SK-N-SH treated with all-trans-retinoic acid at 6 μM for 48 hours (cell line): ENCODE data around the gene MAB21L4.

ENCODE experiments used
- ATAC-seq: fragments of 200-7000 bp; cut with Tn5 transposase; 3 replicates; pipeline ENCODE4 v1.9.1; 2020; ENCODE audit warnings: mild to moderate bottlenecking, moderate library complexity
- ARNTL ChIP-seq: fragments of 450-650 bp; formaldehyde crosslinking; IDR thresholded peaks from 2 replicates; pipeline ENCODE4 v1.5.0; 2020; ENCODE audit warnings: low read depth, mild to moderate bottlenecking, moderate library complexity, borderline replicate concordance
- BACH2 ChIP-seq: fragments of 250-450 bp; sonication (Bioruptor Pico); IDR thresholded peaks from 2 replicates; pipeline ENCODE4 v1.9.0; 2021; ENCODE audit warnings: mild to moderate bottlenecking, borderline replicate concordance
- CSDC2 ChIP-seq: fragments of 250-450 bp; sonication (Bioruptor Pico); IDR thresholded peaks from 2 replicates; pipeline ENCODE4 v1.5.0; 2020; ENCODE audit warnings: mild to moderate bottlenecking, moderate library complexity
- ESRRG ChIP-seq: fragments of 250-450 bp; sonication (Bioruptor Pico); IDR thresholded peaks from 2 replicates; pipeline ENCODE4 v1.6.1; 2021; ENCODE audit warnings: mild to moderate bottlenecking
- GLIS3 ChIP-seq: fragments of 250-450 bp; sonication (Bioruptor Pico); IDR thresholded peaks from 2 replicates; pipeline ENCODE4 v1.5.0; 2020; ENCODE audit warnings: mild to moderate bottlenecking, moderate library complexity
- ISL1 ChIP-seq: fragments of 250-450 bp; sonication (Bioruptor Pico); IDR thresholded peaks from 2 replicates; pipeline ENCODE4 v2.1.2; 2022; ENCODE audit warnings: mild to moderate bottlenecking, moderate library complexity
- OSR1 ChIP-seq: fragments of 250-450 bp; sonication (Bioruptor Pico); IDR thresholded peaks from 2 replicates; pipeline ENCODE4 v1.8.0; 2022; ENCODE audit warnings: moderate library complexity, mild to moderate bottlenecking, inconsistent platforms
- RARB ChIP-seq: fragments of 250-450 bp; sonication (Bioruptor Pico); IDR thresholded peaks from 2 replicates; pipeline ENCODE4 v1.8.0; 2021; ENCODE audit warnings: mild to moderate bottlenecking, moderate library complexity
- SNAI2 ChIP-seq: fragments of 250-450 bp; sonication (Bioruptor Pico); IDR thresholded peaks from 2 replicates; pipeline ENCODE4 v1.5.0; 2020; ENCODE audit warnings: mild to moderate bottlenecking, moderate library complexity
- TCF4 ChIP-seq: fragments of 250-450 bp; sonication (Bioruptor Pico); IDR thresholded peaks from 2 replicates; pipeline ENCODE4 v1.8.0; 2021; ENCODE audit warnings: mild to moderate bottlenecking, moderate library complexity, borderline replicate concordance
- TOX ChIP-seq: fragments of 250-450 bp; sonication (Bioruptor Pico); IDR thresholded peaks from 2 replicates; pipeline ENCODE4 v1.8.0; 2021; ENCODE audit warnings: mild to moderate bottlenecking, moderate library complexity, borderline replicate concordance
- ZC3H10 ChIP-seq: fragments of 250-450 bp; sonication (Bioruptor Pico); IDR thresholded peaks from 2 replicates; pipeline ENCODE4 v1.5.1; 2021; ENCODE audit warnings: mild to moderate bottlenecking, moderate library complexity
- ZFP3 ChIP-seq: fragments of 250-450 bp; sonication (Bioruptor Pico); IDR thresholded peaks from 2 replicates; pipeline ENCODE4 v1.5.0; 2020; ENCODE audit warnings: mild to moderate bottlenecking, moderate library complexity
- ZFP30 ChIP-seq: fragments of 450-650 bp; formaldehyde crosslinking; IDR thresholded peaks from 2 replicates; pipeline ENCODE4 v1.5.0; 2022; ENCODE audit warnings: mild to moderate bottlenecking, moderate library complexity
- ZNF565 ChIP-seq: fragments of 450-650 bp; formaldehyde crosslinking; conservative IDR thresholded peaks from 2 replicates; pipeline ENCODE4 v1.5.0; 2020; ENCODE audit warnings: low read depth, mild to moderate bottlenecking, moderate library complexity
- ZNF70 ChIP-seq: fragments of 450-650 bp; formaldehyde crosslinking; IDR thresholded peaks from 2 replicates; pipeline ENCODE4 v1.5.0; 2020; ENCODE audit warnings: mild to moderate bottlenecking, moderate library complexity
- ZNF8 ChIP-seq: fragments of 450-650 bp; formaldehyde crosslinking; IDR thresholded peaks from 2 replicates; pipeline ENCODE4 v1.5.0; 2020; ENCODE audit warnings: mild to moderate bottlenecking, moderate library complexity
- TF ChIP-seq, protein P1 (sequence below): fragments of 250-450 bp; sonication (Bioruptor Pico); IDR thresholded peaks from 2 replicates; pipeline ENCODE4 v1.8.0; 2021; ENCODE audit warnings: low read depth, mild to moderate bottlenecking, moderate library complexity, borderline replicate concordance
- TF ChIP-seq, protein P2 (sequence below): fragments of 250-450 bp; sonication (Bioruptor Pico); IDR thresholded peaks from 2 replicates; pipeline ENCODE4 v1.8.0; 2020; ENCODE audit warnings: mild to moderate bottlenecking, moderate library complexity, borderline replicate concordance
- TF ChIP-seq, protein P3 (sequence below): fragments of 250-450 bp; sonication (Bioruptor Pico); IDR thresholded peaks from 2 replicates; pipeline ENCODE4 v1.5.1; 2020; ENCODE audit warnings: low read depth, mild to moderate bottlenecking, moderate library complexity
- TF ChIP-seq, protein P4 (sequence below): fragments of 250-450 bp; sonication (Bioruptor Pico); IDR thresholded peaks from 2 replicates; pipeline ENCODE4 v1.5.1; 2021; ENCODE audit warnings: mild to moderate bottlenecking, moderate library complexity
- TF ChIP-seq, protein P5 (sequence below): fragments of 250-450 bp; sonication (Bioruptor Pico); IDR thresholded peaks from 2 replicates; pipeline ENCODE4 v1.5.0; 2020; ENCODE audit warnings: mild to moderate bottlenecking, moderate library complexity

MAB21L4 gene

DNA sequence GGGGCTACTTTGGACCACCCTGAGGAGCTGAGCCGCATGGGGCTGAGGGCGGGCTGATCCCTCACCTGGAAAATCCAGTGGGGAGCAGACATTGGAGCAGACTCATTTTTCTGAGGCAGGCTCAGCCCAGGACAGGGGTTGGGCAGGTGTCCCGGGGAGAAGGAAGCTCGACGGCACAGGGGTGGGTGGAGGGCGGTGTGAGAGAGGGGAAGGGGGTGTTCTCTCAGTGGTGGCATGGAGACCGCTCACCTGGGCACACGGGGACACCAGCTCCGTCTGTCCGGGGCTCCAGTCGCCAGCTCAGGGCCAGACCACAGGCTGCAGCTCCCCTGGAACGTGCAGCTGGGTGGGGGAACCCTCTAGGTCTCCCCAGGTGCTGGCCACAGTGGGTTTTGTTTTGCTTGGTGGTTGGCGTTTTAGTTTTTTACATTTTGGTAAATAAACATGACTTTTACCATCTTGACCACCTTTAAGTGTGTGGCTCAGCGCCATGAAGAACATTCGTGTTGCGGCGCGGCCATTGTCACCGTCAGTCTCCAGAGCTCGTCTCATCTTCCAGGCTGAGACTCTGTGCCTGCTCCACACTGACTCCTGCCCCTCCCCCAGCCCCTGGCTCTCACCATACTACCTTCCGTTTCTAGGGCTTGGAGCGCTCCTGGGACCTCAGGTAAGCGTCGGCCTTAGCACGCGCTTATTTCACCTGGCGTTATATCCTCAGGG is 4.3 kb upstream of the MAB21L4 start:
- TF ChIP-seq ZNF565 (CRISPR knock-in tag) (no peak), ISL1 (CRISPR knock-in tag) (no peak), GLIS3 (CRISPR knock-in tag) (no peak), ZFP3 (CRISPR knock-in tag) (no peak), SNAI2 (CRISPR knock-in tag) (no peak), ARNTL (CRISPR knock-in tag) (no peak), ESRRG (no peak)
- TF ChIP-seq, protein P1, sequence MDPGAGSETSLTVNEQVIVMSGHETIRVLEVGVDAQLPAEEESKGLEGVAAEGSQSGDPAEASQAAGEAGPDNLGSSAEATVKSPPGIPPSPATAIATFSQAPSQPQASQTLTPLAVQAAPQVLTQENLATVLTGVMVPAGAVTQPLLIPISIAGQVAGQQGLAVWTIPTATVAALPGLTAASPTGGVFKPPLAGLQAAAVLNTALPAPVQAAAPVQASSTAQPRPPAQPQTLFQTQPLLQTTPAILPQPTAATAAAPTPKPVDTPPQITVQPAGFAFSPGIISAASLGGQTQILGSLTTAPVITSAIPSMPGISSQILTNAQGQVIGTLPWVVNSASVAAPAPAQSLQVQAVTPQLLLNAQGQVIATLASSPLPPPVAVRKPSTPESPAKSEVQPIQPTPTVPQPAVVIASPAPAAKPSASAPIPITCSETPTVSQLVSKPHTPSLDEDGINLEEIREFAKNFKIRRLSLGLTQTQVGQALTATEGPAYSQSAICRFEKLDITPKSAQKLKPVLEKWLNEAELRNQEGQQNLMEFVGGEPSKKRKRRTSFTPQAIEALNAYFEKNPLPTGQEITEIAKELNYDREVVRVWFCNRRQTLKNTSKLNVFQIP (CRISPR knock-in tag) = no peak
- TF ChIP-seq, protein P2, sequence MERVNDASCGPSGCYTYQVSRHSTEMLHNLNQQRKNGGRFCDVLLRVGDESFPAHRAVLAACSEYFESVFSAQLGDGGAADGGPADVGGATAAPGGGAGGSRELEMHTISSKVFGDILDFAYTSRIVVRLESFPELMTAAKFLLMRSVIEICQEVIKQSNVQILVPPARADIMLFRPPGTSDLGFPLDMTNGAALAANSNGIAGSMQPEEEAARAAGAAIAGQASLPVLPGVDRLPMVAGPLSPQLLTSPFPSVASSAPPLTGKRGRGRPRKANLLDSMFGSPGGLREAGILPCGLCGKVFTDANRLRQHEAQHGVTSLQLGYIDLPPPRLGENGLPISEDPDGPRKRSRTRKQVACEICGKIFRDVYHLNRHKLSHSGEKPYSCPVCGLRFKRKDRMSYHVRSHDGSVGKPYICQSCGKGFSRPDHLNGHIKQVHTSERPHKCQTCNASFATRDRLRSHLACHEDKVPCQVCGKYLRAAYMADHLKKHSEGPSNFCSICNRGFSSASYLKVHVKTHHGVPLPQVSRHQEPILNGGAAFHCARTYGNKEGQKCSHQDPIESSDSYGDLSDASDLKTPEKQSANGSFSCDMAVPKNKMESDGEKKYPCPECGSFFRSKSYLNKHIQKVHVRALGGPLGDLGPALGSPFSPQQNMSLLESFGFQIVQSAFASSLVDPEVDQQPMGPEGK (CRISPR knock-in tag) = no peak
- ATAC-seq = no peak

DNA sequence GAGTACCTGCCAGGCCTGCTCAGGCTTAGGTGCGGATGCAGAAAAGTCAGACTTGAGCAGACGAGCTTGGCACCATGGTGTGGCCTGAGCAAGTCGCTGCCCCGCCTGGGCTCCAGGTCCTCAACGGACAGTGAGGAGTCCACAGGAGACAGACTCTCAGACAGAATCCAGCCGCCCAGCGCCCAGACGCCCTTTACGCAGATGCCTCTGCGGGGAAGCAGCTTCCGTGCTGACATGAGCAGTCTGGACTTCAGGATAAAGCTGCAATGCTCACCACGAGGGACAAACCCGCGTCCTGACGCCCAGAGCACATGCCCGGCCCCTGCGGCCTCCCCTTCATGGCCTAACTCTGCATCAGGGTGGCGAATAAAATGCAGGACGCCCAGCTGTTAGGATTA is 3.5 kb upstream of the MAB21L4 start:
- no peak for TF ChIP-seq ESRRG
- no peak for TF ChIP-seq ZC3H10 (CRISPR knock-in tag)
- TF ChIP-seq CSDC2 (CRISPR knock-in tag) = no peak
- TF ChIP-seq RARB = no peak
- no peak for TF ChIP-seq OSR1 (CRISPR knock-in tag)
- TF ChIP-seq GLIS3 (CRISPR knock-in tag) = no peak
- TF ChIP-seq TOX (CRISPR knock-in tag) = no peak
- TF ChIP-seq BACH2 (CRISPR knock-in tag) = no peak
- no peak for TF ChIP-seq ZFP30 (CRISPR knock-in tag)
- TF ChIP-seq, protein P3, sequence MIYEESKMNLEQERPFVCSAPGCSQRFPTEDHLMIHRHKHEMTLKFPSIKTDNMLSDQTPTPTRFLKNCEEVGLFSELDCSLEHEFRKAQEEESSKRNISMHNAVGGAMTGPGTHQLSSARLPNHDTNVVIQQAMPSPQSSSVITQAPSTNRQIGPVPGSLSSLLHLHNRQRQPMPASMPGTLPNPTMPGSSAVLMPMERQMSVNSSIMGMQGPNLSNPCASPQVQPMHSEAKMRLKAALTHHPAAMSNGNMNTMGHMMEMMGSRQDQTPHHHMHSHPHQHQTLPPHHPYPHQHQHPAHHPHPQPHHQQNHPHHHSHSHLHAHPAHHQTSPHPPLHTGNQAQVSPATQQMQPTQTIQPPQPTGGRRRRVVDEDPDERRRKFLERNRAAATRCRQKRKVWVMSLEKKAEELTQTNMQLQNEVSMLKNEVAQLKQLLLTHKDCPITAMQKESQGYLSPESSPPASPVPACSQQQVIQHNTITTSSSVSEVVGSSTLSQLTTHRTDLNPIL (CRISPR knock-in tag) = no peak
- TF ChIP-seq, protein P4, sequence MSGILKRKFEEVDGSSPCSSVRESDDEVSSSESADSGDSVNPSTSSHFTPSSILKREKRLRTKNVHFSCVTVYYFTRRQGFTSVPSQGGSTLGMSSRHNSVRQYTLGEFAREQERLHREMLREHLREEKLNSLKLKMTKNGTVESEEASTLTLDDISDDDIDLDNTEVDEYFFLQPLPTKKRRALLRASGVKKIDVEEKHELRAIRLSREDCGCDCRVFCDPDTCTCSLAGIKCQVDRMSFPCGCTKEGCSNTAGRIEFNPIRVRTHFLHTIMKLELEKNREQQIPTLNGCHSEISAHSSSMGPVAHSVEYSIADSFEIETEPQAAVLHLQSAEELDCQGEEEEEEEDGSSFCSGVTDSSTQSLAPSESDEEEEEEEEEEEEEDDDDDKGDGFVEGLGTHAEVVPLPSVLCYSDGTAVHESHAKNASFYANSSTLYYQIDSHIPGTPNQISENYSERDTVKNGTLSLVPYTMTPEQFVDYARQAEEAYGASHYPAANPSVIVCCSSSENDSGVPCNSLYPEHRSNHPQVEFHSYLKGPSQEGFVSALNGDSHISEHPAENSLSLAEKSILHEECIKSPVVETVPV (CRISPR knock-in tag) = no peak
- TF ChIP-seq, protein P1 (CRISPR knock-in tag) = no peak
- no peak for TF ChIP-seq TCF4
- TF ChIP-seq ISL1 (CRISPR knock-in tag) = no peak
- TF ChIP-seq ZFP3 (CRISPR knock-in tag) = no peak
- no peak for TF ChIP-seq ZNF8 (CRISPR knock-in tag)
- no peak for TF ChIP-seq ZNF70 (CRISPR knock-in tag)
- TF ChIP-seq, protein P5, sequence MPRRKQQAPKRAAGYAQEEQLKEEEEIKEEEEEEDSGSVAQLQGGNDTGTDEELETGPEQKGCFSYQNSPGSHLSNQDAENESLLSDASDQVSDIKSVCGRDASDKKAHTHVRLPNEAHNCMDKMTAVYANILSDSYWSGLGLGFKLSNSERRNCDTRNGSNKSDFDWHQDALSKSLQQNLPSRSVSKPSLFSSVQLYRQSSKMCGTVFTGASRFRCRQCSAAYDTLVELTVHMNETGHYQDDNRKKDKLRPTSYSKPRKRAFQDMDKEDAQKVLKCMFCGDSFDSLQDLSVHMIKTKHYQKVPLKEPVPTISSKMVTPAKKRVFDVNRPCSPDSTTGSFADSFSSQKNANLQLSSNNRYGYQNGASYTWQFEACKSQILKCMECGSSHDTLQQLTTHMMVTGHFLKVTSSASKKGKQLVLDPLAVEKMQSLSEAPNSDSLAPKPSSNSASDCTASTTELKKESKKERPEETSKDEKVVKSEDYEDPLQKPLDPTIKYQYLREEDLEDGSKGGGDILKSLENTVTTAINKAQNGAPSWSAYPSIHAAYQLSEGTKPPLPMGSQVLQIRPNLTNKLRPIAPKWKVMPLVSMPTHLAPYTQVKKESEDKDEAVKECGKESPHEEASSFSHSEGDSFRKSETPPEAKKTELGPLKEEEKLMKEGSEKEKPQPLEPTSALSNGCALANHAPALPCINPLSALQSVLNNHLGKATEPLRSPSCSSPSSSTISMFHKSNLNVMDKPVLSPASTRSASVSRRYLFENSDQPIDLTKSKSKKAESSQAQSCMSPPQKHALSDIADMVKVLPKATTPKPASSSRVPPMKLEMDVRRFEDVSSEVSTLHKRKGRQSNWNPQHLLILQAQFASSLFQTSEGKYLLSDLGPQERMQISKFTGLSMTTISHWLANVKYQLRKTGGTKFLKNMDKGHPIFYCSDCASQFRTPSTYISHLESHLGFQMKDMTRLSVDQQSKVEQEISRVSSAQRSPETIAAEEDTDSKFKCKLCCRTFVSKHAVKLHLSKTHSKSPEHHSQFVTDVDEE (CRISPR knock-in tag) = no peak
- no peak for TF ChIP-seq SNAI2 (CRISPR knock-in tag)
- TF ChIP-seq ZNF565 (CRISPR knock-in tag) = no peak
- TF ChIP-seq, all 23 proteins: peak for 0
- ATAC-seq = no peak
